SK-N-SH (cell line): ENCODE results near the gene LRRIQ1. TPM values are rescaled to one million over a fixed set of nuclear protein-coding genes. Genes with fewer than 3 reads are reported as not detected.
"Not testable (repeated sequence)": the region's sequence is repeated elsewhere in the genome, so short reads cannot be mapped to it uniquely, and the experiment has no call there.

ENCODE experiments used
- CTCF ChIA-PET: fragments of 300-600, 350-600 bp; formaldehyde crosslinking; extraction: SDS; loops from one replicate; lab custom pipeline; 2021; lab: Yijun Ruan, JAX
- POLR2A ChIA-PET: fragments of 350-600 bp; sonication (Branson Sonifier 250); formaldehyde crosslinking; extraction: SDS; loops from one replicate; lab custom pipeline; 2020; ENCODE audit warnings: antibody characterized with exemption, inconsistent platforms; lab: Yijun Ruan, JAX
- DNase-seq: peaks from one replicate; pipeline ENCODE4 v3.0.0; 2012
- H2AFZ ChIP-seq: fragments of 200-600 bp; sonication (generic); 2 replicates; pipeline ENCODE4 v1.8.1; 2016; ENCODE audit warnings: antibody characterized with exemption, mild to moderate bottlenecking, low read depth
- H3F3A ChIP-seq: fragments of 200-600 bp; sonication (generic); replicated peaks from 2 replicates; pipeline ENCODE3; 2016; ENCODE audit warnings: antibody characterized with exemption, mild to moderate bottlenecking; ENCODE audit not compliant: insufficient read depth
- H3K27ac ChIP-seq, 2 experiments: fragments of 200-500 bp in 1 of 2; fragments of 200-600 bp in 1 of 2; sonication (Bioruptor generic) in 1 of 2; sonication (generic), shearing (Covaris generic) in 1 of 2; 2 replicates each; pipeline versions ENCODE4 v1.5.1 to v1.6.1; 2014 to 2016; ENCODE audit warnings: low read depth in 2 of 2, inconsistent platforms in 1 of 2, low read length in 1 of 2, mild to moderate bottlenecking in 1 of 2, mixed read lengths in 1 of 2
- H3K27me3 ChIP-seq: fragments of 200-600 bp; sonication (generic), shearing (Covaris generic); 2 replicates; pipeline ENCODE4 v1.6.1; 2016; ENCODE audit warnings: mixed run types; ENCODE audit not compliant: insufficient read depth
- H3K36me3 ChIP-seq, 2 experiments: fragments of 200-500 bp in 1 of 2; fragments of 200-600 bp in 1 of 2; sonication (Bioruptor generic) in 1 of 2; sonication (generic) in 1 of 2; replicated peaks in 1 of 2; 2 replicates each; pipeline versions ENCODE3 to v1.5.1; 2014 to 2016; ENCODE audit warnings: low read length in 1 of 2, mild to moderate bottlenecking in 1 of 2; ENCODE audit not compliant: insufficient read depth in 2 of 2, control insufficient read depth in 1 of 2
- H3K4me1 ChIP-seq, 2 experiments: fragments of 200-500 bp in 1 of 2; fragments of 200-600 bp in 1 of 2; sonication (Bioruptor generic) in 1 of 2; sonication (generic), shearing (Covaris generic) in 1 of 2; 2 replicates each; pipeline versions ENCODE4 v1.5.1 to v1.6.1; 2014 to 2016; ENCODE audit warnings: low read depth in 1 of 2, low read length in 1 of 2, mixed run types in 1 of 2; ENCODE audit not compliant: insufficient read depth in 2 of 2, control insufficient read depth in 1 of 2
- H3K4me2 ChIP-seq: fragments of 200-600 bp; sonication (generic), shearing (Covaris generic); 2 replicates; pipeline ENCODE4 v1.6.1; 2017; ENCODE audit warnings: mixed run types
- H3K4me3 ChIP-seq, 2 experiments: fragments of 200-500 bp in 1 of 2; fragments of 200-600 bp in 1 of 2; sonication (Bioruptor generic) in 1 of 2; sonication (generic), shearing (Covaris generic) in 1 of 2; 2 replicates each; pipeline versions ENCODE4 v1.5.1 to v1.8.1; 2014 to 2016; ENCODE audit warnings: low read depth in 2 of 2, inconsistent platforms in 1 of 2, low read length in 1 of 2, mild to moderate bottlenecking in 1 of 2, mixed read lengths in 1 of 2, moderate library complexity in 1 of 2
- H3K79me2 ChIP-seq: fragments of 200-600 bp; sonication (generic); 2 replicates; pipeline ENCODE4 v1.8.1; 2017; ENCODE audit warnings: mild to moderate bottlenecking; ENCODE audit not compliant: insufficient read depth
- H3K9ac ChIP-seq: fragments of 200-600 bp; sonication (generic); 2 replicates; pipeline ENCODE4 v1.6.1; 2017; ENCODE audit warnings: mixed run types
- H3K9me2 ChIP-seq: fragments of 200-600 bp; sonication (generic); 2 replicates; pipeline ENCODE4 v1.6.1; 2017; ENCODE audit warnings: mixed run types
- H3K9me3 ChIP-seq: fragments of 200-600 bp; sonication (generic); 2 replicates; pipeline ENCODE4 v1.6.1; 2017; ENCODE audit warnings: mixed run types, mild to moderate bottlenecking, moderate library complexity
- H4K20me1 ChIP-seq: fragments of 200-600 bp; sonication (generic); 2 replicates; pipeline ENCODE4 v1.6.1; 2017; ENCODE audit warnings: mild to moderate bottlenecking, mixed run types; ENCODE audit not compliant: insufficient read depth
- FOSL2 ChIP-seq: IDR thresholded peaks from 2 replicates; pipeline ENCODE4 v1.4.0; 2012; ENCODE audit warnings: low read depth, mild to moderate bottlenecking, moderate library complexity, borderline replicate concordance
- FOXM1 ChIP-seq: IDR thresholded peaks from 2 replicates; pipeline ENCODE4 v1.4.0; 2012; ENCODE audit warnings: low read depth, mild to moderate bottlenecking
- NFIC ChIP-seq: IDR thresholded peaks from 2 replicates; pipeline ENCODE4 v1.4.0; 2012; ENCODE audit warnings: borderline replicate concordance
- NRF1 ChIP-seq: IDR thresholded peaks from 2 replicates; pipeline ENCODE4 v1.6.1; 2012; ENCODE audit warnings: low read depth, mild to moderate bottlenecking, low read length
- RAD21 ChIP-seq: IDR thresholded peaks from 2 replicates; pipeline ENCODE4 v1.6.1; 2012; ENCODE audit warnings: mild to moderate bottlenecking, low read length
- RCOR1 ChIP-seq: fragments of 150-350 bp; IDR thresholded peaks from 2 replicates; pipeline ENCODE4 v1.6.1; 2017; ENCODE audit warnings: antibody characterized with exemption, low read length
- REST ChIP-seq: IDR thresholded peaks from 2 replicates; pipeline ENCODE4 v1.6.1; 2012; ENCODE audit warnings: mild to moderate bottlenecking, low read depth, low read length, moderate library complexity
- RXRA ChIP-seq: IDR thresholded peaks from 2 replicates; pipeline ENCODE4 v1.4.0; 2012; ENCODE audit warnings: low read depth, mild to moderate bottlenecking, borderline replicate concordance
- SIN3A ChIP-seq: IDR thresholded peaks from 2 replicates; pipeline ENCODE4 v1.6.1; 2012; ENCODE audit warnings: low read depth, mild to moderate bottlenecking, low read length, moderate library complexity, borderline replicate concordance
- SMC3 ChIP-seq: IDR thresholded peaks from 2 replicates; pipeline ENCODE4 v1.6.1; 2012; ENCODE audit warnings: low read depth, low read length, improper control_type of control experiment
- TAF1 ChIP-seq: IDR thresholded peaks from 2 replicates; pipeline ENCODE4 v1.6.1; 2012; ENCODE audit warnings: low read depth, mild to moderate bottlenecking, low read length, moderate library complexity, borderline replicate concordance
- TCF12 ChIP-seq: IDR thresholded peaks from 2 replicates; pipeline ENCODE4 v1.4.0; 2012
- TEAD4 ChIP-seq: IDR thresholded peaks from 2 replicates; pipeline ENCODE4 v1.4.0; 2012; ENCODE audit warnings: mild to moderate bottlenecking, borderline replicate concordance; ENCODE audit not compliant: insufficient read depth
- YY1 ChIP-seq: IDR thresholded peaks from 2 replicates; pipeline ENCODE4 v1.4.0; 2012; ENCODE audit warnings: low read depth, mild to moderate bottlenecking
- ZBTB33 ChIP-seq: IDR thresholded peaks from 2 replicates; pipeline ENCODE4 v1.4.0; 2012; ENCODE audit warnings: low read depth, borderline replicate concordance
- whole genome bisulfite sequencing: methylation state at CpG from one replicate; pipeline ENCODE4 v1.1.6; 2017; ENCODE audit warnings: low lambda C conversion rate; 5-methylcytosine and 5-hydroxymethylcytosine counted together
- polyA plus RNA-seq, 3 experiments: library from polyadenylated mRNA; depleted of rRNA; stranded (reverse); fragments of >200 nt; gene quantifications; 2 replicates each; pipeline ENCODE4 v1.2.3, GENCODE V29; 2012
- TF ChIP-seq, protein P1 (sequence below): fragments of 150-350 bp; IDR thresholded peaks from 2 replicates; pipeline ENCODE4 v1.6.1; 2017; ENCODE audit warnings: antibody characterized with exemption, low read length, low read depth, borderline replicate concordance

The LRRIQ1 gene
- polyA plus RNA-seq, 1 of the 3 experiments (the other 2 are of a cell fraction), result 0.39 TPM

- H3F3A ChIP-seq, result no peaks in the 10 kb centered on the region
- WGBS, result 77% methylated on average over 3 of the region's 3 CpGs
- POLR2A ChIA-PET, result no interaction called here
- H3K4me2 ChIP-seq, result no peak overlapping the region
- no peaks in the 10 kb centered on the region for H4K20me1 ChIP-seq
- TF ChIP-seq TEAD4, result no peak
- no peak for TF ChIP-seq RCOR1
- no peak for TF ChIP-seq NFIC
- no peak for TF ChIP-seq ZBTB33
- no peak for TF ChIP-seq NRF1
- TF ChIP-seq, protein P1, sequence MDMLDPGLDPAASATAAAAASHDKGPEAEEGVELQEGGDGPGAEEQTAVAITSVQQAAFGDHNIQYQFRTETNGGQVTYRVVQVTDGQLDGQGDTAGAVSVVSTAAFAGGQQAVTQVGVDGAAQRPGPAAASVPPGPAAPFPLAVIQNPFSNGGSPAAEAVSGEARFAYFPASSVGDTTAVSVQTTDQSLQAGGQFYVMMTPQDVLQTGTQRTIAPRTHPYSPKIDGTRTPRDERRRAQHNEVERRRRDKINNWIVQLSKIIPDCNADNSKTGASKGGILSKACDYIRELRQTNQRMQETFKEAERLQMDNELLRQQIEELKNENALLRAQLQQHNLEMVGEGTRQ, result no peak
- no peak for TF ChIP-seq YY1
- TF ChIP-seq SIN3A, result no peak
- CTCF ChIA-PET, result no interaction called here
- DNase-seq, result no peak
- H2AFZ ChIP-seq, result no peak overlapping the region
- H3K9me3 ChIP-seq, result no peaks in the 10 kb centered on the region; the same call in 1 of the 2 replicates
- no peak overlapping the region for H3K9ac ChIP-seq
- H3K36me3 ChIP-seq, result no peaks in the 10 kb centered on the region
- H3K27ac ChIP-seq, result no peak overlapping the region
- no peak overlapping the region for H3K4me3 ChIP-seq
- no peaks in the 10 kb centered on the region; the same call in 1 of the 2 replicates for H3K9me2 ChIP-seq
- no peaks in the 10 kb centered on the region for H3K4me1 ChIP-seq
- H3K79me2 ChIP-seq, result no peaks in the 10 kb centered on the region
- no peaks in the 10 kb centered on the region for H3K27me3 ChIP-seq
Measured at GRCh38 chr12:85188619-85189018, 152.5 kb downstream of the LRRIQ1 start.

DNA sequence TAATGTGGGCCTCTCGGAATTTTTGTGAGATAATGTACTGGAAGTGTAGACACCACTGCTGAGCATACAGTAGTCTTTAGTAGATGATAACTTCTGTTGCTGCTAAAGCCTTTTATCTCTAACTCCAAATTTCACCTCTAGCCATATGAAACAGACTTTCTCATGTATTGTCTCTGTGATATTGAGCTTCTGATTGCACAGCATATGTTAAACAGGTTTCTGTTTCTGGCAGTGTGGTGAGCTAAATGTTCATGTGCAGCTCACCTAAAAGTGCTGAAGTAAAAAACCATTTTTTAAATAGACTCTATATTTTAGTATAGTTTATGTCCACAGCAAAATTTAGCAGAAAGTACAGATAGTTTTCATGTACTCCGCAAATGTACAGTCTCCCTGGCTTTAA lies 154.6 kb downstream of the LRRIQ1 start:
- ChIA-PET CTCF (no interaction called here), POLR2A (no interaction called here)
- no peak for TF ChIP-seq SIN3A
- no peak for TF ChIP-seq TCF12
- TF ChIP-seq SMC3, result no peak
- TF ChIP-seq RXRA, result no peak
- no peak for TF ChIP-seq RAD21
- TF ChIP-seq FOXM1, result no peak
- no peak for TF ChIP-seq FOSL2
- no peak for TF ChIP-seq TAF1
- TF ChIP-seq REST, result no peak
- no peak for TF ChIP-seq RCOR1
- TF ChIP-seq YY1, result no peak
- no peak overlapping the region for H3K27ac ChIP-seq
- no peak for DNase-seq
- H3F3A ChIP-seq, result no peaks in the 10 kb centered on the region
- no peaks in the 10 kb centered on the region for H3K27me3 ChIP-seq
- no peak overlapping the region for H3K4me2 ChIP-seq
- H3K4me1 ChIP-seq, result no peaks in the 10 kb centered on the region
- no peak overlapping the region for H3K4me3 ChIP-seq
- H3K79me2 ChIP-seq, result no peaks in the 10 kb centered on the region
- H3K9me3 ChIP-seq, result no peaks in the 10 kb centered on the region
- WGBS, result 64% methylated on average over 2 of the region's 2 CpGs
- H3K9me2 ChIP-seq, result no peaks in the 10 kb centered on the region
- H4K20me1 ChIP-seq, result no peaks in the 10 kb centered on the region
- H2AFZ ChIP-seq, result no peak overlapping the region
- H3K9ac ChIP-seq, result no peak overlapping the region
- H3K36me3 ChIP-seq, result no peaks in the 10 kb centered on the region

DNA sequence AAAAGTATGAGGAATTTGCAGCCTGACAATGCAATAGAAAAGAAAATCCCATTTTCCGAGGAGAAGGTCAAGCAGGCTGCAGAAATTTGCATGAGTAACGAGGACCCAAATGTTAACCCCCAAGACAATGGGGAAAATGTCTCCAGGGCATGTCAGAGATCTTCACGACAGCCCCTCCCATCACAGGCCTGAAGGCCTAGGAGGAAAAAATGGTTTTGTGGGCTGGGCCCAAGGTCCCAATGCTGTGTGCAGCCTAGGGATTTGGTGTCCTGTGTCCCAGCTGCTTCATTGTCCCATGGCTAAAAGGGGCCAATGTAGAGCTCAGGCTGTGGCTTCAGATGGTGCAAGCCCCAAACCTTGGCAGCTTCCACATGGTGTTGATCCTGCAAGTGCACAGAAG lies 167.7 kb downstream of the LRRIQ1 start:
- H2AFZ ChIP-seq, H3K27me3 ChIP-seq, H3F3A ChIP-seq, H3K36me3 ChIP-seq, H3K4me3 ChIP-seq, CTCF ChIA-PET, H3K4me1 ChIP-seq, H4K20me1 ChIP-seq, H3K4me2 ChIP-seq, DNase-seq, H3K9me3 ChIP-seq, H3K9me2 ChIP-seq, H3K27ac ChIP-seq, H3K79me2 ChIP-seq, H3K9ac ChIP-seq, POLR2A ChIA-PET: not testable (repeated sequence)
- WGBS, result 17% methylated on average over 3 of the region's 3 CpGs
